GM12873 (cell line): ENCODE data around the gene NR2F6.

Source experiments
- CTCF ChIP-seq: IDR thresholded peaks from 2 replicates; pipeline ENCODE4 v1.5.1; 2012; ENCODE audit warnings: low read depth, mild to moderate bottlenecking, moderate library complexity, low read length, control low read depth; ENCODE audit not compliant: insufficient read depth; ENCODE audit errors: missing control alignments

The NR2F6 gene

DNA sequence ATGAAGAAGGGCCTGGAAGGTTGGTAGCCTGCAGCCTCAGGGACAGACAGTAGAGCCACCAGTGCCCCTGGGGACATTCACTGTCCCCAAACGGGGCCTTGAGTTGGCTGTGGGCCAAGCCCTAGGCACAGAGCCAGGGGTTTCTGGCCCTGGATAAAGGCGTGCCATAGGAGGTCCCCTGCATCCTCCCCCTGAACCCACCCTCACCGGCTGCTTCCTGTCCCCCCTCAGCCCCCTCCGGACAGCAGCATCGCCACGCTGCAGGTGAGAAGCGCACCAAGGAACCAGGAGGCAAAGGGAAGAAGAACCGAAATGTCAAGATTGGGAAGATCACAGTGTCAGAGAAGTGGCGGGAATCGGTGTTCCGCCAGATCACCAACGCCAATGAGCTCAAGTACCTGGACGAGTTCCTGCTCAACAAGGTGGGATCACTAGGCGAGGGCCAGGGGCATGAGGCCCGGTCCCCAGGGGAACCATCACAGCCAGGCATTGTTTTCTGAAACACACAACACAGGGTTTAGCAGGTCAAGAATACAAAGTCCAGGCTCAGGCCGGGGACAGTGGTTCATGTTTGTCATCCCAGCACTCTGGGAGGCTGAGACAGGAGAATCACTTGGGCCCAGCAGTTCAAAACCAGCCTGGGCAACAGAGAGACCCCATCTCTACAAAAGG lies 45.2 kb downstream of the NR2F6 start:
- no peak for TF ChIP-seq CTCF

GRCh38 chr19:17197666-17198065 lies 48.1 kb downstream of the NR2F6 start:
- TF ChIP-seq CTCF: no peak

GRCh38 chr19:17196610-17197009 lies 49.1 kb downstream of the NR2F6 start:
- TF ChIP-seq CTCF: no peak

- TF ChIP-seq CTCF: no peak
These were observed 50.6 kb downstream of the NR2F6 start for GRCh38 chr19:17195106-17195505.

- no peak for TF ChIP-seq CTCF
These were observed 51.1 kb downstream of the NR2F6 start for GRCh38 chr19:17194608-17195007.

DNA sequence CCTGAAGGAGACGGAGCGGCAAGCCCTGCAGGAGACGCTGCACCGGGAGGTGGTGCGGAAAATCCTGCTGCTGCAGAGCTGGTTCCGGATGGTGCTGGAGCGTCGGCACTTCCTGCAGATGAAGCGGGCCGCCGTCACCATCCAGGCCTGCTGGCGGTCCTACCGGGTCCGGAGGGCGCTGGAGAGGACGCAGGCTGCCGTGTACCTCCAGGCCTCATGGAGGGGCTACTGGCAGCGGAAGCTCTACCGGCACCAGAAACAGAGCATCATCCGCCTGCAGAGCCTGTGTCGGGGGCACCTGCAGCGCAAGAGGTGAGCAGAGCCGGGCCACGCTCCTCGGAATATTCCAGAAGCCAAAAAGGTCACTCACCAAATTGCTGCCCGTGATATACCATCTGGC lies 53.0 kb downstream of the NR2F6 start:
- no peak for TF ChIP-seq CTCF

- TF ChIP-seq CTCF: no peak
These were observed 60.1 kb downstream of the NR2F6 start for GRCh38 chr19:17185590-17185989.
